ENCODE measurements around the gene SSH2.
A peak's percentile ranks its signal among the peaks of the same experiment; 100 is the strongest.

The SSH2 gene

DNA sequence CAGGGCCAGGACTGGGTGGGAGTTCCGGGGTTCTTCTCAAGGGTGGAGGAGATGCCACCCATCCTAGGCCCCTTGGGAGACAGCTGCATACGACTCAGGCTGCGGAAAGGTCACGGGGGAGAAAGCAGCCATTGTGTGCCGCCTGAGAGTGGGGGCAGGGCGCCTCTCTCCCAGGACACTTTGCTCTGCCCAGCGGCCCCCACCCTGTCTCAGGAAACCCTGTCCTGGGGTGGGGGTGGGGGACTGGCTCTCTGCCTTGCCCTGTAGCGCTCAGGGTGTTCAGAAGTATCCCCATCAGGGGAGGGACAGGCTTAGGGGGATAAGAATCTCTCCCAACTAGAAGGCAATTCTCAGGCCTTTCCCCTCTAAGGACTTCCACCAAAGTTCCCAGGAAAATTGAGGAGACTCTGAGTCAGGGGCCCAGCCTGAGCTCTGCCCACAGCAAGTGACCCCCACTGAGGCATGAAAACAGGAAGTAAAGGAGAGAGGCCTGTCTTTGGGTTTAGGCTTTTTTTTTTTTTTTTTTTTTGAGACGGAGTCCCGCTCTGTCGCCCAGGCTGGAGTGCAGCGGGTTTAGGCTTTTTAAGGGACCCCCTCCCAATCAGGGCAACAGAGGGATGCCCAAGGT lies 345.5 kb downstream of the SSH2 start:
- DNase-seq = no peak
- in situ Hi-C loops (cut with HindIII; ENCODE audit: low pct_ligation_motif_present, low pct_unique_long_range_greater_than_20kb, low sequenced_read_pairs) = no loop called here

- in situ Hi-C loops (cut with HindIII; ENCODE audit: low pct_ligation_motif_present, low pct_unique_long_range_greater_than_20kb, low sequenced_read_pairs) = no loop called here
- no peak for DNase-seq
These were observed 346.4 kb downstream of the SSH2 start for GRCh38 chr17:29583324-29584248.

- in situ Hi-C loops (cut with HindIII; ENCODE audit: low pct_ligation_motif_present, low pct_unique_long_range_greater_than_20kb, low sequenced_read_pairs) = no loop called here
- no peak for DNase-seq
These were observed 347.3 kb downstream of the SSH2 start for GRCh38 chr17:29582772-29583171.

DNA sequence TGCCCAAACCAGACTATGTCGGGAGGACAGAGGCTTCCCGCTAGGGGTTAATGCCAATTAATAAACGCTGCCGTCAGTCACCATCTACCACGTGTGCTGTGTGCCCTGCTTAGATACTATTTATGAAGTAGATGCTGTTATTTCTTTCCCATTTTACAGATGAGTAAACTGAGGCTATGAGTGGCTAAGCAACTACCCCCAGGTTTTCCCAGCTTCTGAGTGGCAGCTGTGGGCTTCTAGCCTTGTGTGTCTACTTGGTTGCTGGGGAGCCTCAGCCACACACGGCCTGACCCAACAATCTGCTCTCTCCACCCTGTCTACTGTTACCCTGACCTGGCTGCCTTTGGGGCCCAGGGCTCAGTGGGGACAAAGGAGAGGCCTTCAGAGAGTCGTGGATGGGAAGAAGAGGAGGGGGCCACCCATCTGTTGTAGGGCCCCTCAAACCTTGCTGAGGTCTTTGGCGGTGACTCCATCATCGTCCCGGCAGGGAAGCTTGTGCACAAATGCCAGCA lies 347.7 kb downstream of the SSH2 start:
- in situ Hi-C loops (cut with HindIII; ENCODE audit: low pct_ligation_motif_present, low pct_unique_long_range_greater_than_20kb, low sequenced_read_pairs) = no loop called here
- no peak for DNase-seq

- DNase-seq = no peak
These were observed 348.3 kb downstream of the SSH2 start for GRCh38 chr17:29581583-29582253.

GRCh38 chr17:29579866-29580771 lies 349.9 kb downstream of the SSH2 start:
- in situ Hi-C loops (cut with HindIII; ENCODE audit: low pct_ligation_motif_present, low pct_unique_long_range_greater_than_20kb, low sequenced_read_pairs) = no loop called here

More at GRCh38 chr17:29581583-29582253, 348.3 kb downstream of the SSH2 start:
- in situ Hi-C loops (cut with HindIII; ENCODE audit: low pct_ligation_motif_present, low pct_unique_long_range_greater_than_20kb, low sequenced_read_pairs) = no loop called here

GRCh38 chr17:29578626-29579485 lies 351.2 kb downstream of the SSH2 start:
- in situ Hi-C loops (cut with HindIII; ENCODE audit: low pct_ligation_motif_present, low pct_unique_long_range_greater_than_20kb, low sequenced_read_pairs) = no loop called here
- DNase-seq = no peak

More at GRCh38 chr17:29579866-29580771, 349.9 kb downstream of the SSH2 start:
- peak; percentile 84 for DNase-seq

DNA sequence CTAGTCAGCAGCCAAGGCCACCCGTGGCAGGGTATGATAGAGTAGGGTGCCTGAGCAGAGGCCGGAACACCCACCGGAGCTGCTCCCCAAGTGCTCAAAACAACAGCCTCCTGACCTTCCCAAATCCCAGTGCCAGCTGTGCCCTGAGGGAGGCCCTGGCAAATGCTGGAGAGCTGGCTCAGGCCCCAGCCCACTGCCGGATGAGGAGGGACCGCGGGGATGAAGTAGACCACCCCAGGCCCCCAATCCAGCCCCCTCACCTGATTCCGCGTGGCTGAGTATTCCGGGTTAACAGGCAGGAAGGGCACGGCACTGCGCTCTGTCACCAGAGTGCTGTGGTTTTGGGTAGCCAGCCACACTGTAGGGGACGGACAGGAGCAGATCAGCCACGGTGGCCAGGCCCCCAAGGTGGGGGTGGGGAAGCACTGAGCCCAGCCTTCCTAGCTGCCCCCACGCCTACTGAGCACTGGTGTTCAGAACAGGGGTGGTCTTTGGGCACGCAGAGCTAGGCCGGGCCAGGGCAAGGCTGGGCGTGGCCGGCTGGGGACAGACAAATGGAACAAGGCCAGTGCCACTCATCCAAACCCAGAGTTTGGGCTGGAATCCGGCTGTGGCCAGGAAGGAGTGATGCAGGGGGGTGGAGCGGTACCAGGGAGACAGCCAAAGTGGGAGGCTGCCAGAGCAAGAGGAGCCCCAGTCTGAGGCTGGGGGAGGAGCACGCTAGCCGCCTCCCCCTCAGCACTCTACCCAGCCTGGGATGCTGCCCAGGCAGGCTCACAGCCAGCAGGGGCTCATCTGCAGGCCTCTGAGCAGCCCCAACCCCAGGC lies 352.4 kb downstream of the SSH2 start:
- in situ Hi-C loops (cut with HindIII; ENCODE audit: low pct_ligation_motif_present, low pct_unique_long_range_greater_than_20kb, low sequenced_read_pairs) = no loop called here
- no peak for DNase-seq

DNA sequence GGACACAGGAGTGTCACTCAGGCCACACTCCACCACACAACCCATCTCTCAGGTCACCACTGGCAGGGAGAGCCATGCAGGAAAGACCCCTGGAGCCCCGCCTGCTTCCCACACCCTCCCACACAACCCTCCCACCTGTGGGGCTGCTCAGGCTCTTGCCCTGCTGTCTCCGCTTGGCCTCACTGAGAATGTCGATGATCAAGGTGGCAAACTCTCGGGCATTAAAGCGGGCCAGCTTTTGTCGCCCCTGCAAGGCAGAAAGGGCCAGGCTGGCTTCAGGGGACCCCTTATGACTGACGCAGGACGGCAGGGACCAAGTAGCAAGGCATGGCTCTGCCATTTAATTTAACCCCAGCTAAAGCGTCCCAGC lies 353.0 kb downstream of the SSH2 start:
- in situ Hi-C loops (cut with HindIII; ENCODE audit: low pct_ligation_motif_present, low pct_unique_long_range_greater_than_20kb, low sequenced_read_pairs) = no loop called here
- DNase-seq = no peak

- in situ Hi-C loops (cut with HindIII; ENCODE audit: low pct_ligation_motif_present, low pct_unique_long_range_greater_than_20kb, low sequenced_read_pairs) = no loop called here
- no peak for DNase-seq
These were observed 353.6 kb downstream of the SSH2 start for GRCh38 chr17:29576214-29577000.
